Thyroid gland (tissue), 4 donors: ENCODE data around the gene DPP4.

Source experiments
- CTCF ChIP-seq, 6 experiments: fragments of 200-600 bp in 3 of 6; fragments of 450-650 bp in 3 of 6; sonication (generic) in 3 of 6; IDR thresholded peaks; one replicate each; pipeline ENCODE4 v1.5.1; 2016 to 2019; ENCODE audit warnings: antibody characterized with exemption in 6 of 6, mild to moderate bottlenecking in 2 of 6, inconsistent platforms in 1 of 6, moderate library complexity in 1 of 6
- POLR2A ChIP-seq, 2 donors: fragments of 450-650 bp; IDR thresholded peaks; one replicate each; pipeline ENCODE4 v1.6.1; 2017; ENCODE audit warnings: antibody characterized with exemption in 2 of 2, mild to moderate bottlenecking in 2 of 2, moderate library complexity in 1 of 2

DNA sequence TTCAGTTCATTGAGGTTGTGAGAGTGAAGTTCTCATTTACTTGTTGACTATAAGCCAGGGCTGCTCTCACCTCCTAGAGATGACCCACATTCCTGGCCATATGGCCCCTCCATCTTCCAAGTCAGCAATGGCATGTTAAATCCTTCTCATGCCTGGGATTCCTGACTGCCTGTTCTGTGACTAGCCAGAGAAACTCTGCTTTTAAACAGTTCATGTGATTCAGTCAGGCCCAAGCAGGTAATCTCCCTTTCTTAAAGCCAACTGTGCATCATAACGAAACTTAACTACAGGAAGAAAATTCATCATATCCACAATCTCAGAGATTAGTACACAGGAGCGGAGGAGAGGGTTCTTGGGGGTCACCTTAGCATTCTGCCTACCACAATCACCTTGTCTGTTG lies 11.5 kb downstream of the DPP4 start:
- TF ChIP-seq POLR2A (IDR thresholded peaks at IDR 0.05) (no peak), CTCF (IDR thresholded peaks at IDR 0.05) (no peak)
